ENCODE measurements around the gene PAMR1. TPM values are rescaled to one million over a fixed set of nuclear protein-coding genes. Genes with fewer than 3 reads are reported as not detected.

The PAMR1 gene
- total RNA-seq, 1 donor from 2014 or later: 0.21 TPM

- TF ChIP-seq, protein P1, sequence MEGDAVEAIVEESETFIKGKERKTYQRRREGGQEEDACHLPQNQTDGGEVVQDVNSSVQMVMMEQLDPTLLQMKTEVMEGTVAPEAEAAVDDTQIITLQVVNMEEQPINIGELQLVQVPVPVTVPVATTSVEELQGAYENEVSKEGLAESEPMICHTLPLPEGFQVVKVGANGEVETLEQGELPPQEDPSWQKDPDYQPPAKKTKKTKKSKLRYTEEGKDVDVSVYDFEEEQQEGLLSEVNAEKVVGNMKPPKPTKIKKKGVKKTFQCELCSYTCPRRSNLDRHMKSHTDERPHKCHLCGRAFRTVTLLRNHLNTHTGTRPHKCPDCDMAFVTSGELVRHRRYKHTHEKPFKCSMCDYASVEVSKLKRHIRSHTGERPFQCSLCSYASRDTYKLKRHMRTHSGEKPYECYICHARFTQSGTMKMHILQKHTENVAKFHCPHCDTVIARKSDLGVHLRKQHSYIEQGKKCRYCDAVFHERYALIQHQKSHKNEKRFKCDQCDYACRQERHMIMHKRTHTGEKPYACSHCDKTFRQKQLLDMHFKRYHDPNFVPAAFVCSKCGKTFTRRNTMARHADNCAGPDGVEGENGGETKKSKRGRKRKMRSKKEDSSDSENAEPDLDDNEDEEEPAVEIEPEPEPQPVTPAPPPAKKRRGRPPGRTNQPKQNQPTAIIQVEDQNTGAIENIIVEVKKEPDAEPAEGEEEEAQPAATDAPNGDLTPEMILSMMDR (conservative IDR thresholded peaks at IDR 0.05): no peak
- H3K4me1 Mint-ChIP-seq: no peaks in the 10 kb centered on the region
- no peak for DNase-seq (ENCODE audit: low read depth, low spot score)
- H3K27ac Mint-ChIP-seq (ENCODE audit: unreplicated experiment): no peak overlapping the region
- H3K9me3 Mint-ChIP-seq: no peaks in the 10 kb centered on the region
- peaks cover 10% of the 10 kb centered on the region for H3K27me3 Mint-ChIP-seq (ENCODE audit: low read depth)
- no peaks in the 10 kb centered on the region for H3K36me3 Mint-ChIP-seq (ENCODE audit: low read depth)
- no peak overlapping the region for H3K4me3 Mint-ChIP-seq
These were observed 38.8 kb upstream of the PAMR1 start for GRCh38 chr11:35564245-35564595.

GRCh38 chr11:35563484-35564244 lies 38.2 kb upstream of the PAMR1 start:
- DNase-seq (ENCODE audit: low read depth, low spot score): no peak
- Mint-ChIP-seq H3K36me3 (ENCODE audit: low read depth) (no peaks in the 10 kb centered on the region), H3K4me1 (no peaks in the 10 kb centered on the region)

DNA sequence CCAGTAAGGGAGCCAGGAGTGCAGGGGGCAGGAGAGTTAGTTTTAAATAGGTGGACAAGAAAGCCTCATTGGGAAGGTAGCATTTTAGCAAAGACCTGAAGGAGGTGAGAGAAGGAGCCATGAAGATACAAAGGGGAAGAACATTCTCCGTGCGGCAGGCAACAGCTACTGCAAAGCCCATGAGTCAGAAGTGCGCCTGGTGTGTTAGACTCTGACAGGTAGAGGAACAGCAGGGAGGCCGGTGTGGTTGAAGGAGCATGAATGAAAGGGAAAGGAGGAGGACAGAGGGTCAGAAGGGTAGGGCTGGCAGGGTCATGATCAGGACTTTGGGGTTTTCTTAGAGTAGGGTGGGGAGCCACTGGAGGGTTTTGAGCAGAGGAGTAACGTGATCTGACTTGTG lies 34.5 kb upstream of the PAMR1 start:
- DNase-seq (ENCODE audit: low read depth, low spot score): no peak
- no peak overlapping the region for H3K4me3 Mint-ChIP-seq
- no peaks in the 10 kb centered on the region for H3K36me3 Mint-ChIP-seq (ENCODE audit: low read depth)
- peaks cover 2% of the 10 kb centered on the region for H3K9me3 Mint-ChIP-seq
- H3K27ac Mint-ChIP-seq (ENCODE audit: unreplicated experiment): no peak overlapping the region
- no peaks in the 10 kb centered on the region for H3K4me1 Mint-ChIP-seq
- H3K27me3 Mint-ChIP-seq (ENCODE audit: low read depth): peaks cover 4% of the 10 kb centered on the region
- TF ChIP-seq, protein P1 (conservative IDR thresholded peaks at IDR 0.05): no peak

More at GRCh38 chr11:35563484-35564244, 38.2 kb upstream of the PAMR1 start:
- Mint-ChIP-seq H3K4me3 (no peak overlapping the region), H3K9me3 (no peaks in the 10 kb centered on the region), H3K27me3 (ENCODE audit: low read depth) (peaks cover 8% of the 10 kb centered on the region), H3K27ac (ENCODE audit: unreplicated experiment) (no peak overlapping the region)
- TF ChIP-seq, protein P1 (conservative IDR thresholded peaks at IDR 0.05): no peak

DNA sequence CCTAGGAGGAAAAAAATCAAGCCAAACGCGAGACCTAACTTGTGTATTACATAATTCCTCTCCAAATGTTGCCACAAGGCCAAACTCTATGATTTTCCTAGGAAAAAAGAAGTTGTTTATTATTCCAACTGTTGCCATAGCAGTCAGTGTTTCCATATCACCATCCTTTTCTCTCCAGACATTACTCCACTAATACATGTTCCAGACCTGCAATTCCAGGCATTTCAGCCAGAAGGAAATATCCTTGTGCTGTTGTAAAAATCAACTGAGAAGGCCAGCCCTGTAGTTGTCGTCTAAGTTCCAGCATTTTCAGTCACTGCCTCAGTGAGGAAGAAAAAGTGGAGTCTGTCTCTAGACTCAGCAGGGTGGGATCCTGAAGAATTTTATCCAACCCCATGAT lies 33.1 kb upstream of the PAMR1 start:
- Mint-ChIP-seq H3K9me3 (peaks cover 2% of the 10 kb centered on the region), H3K27ac (ENCODE audit: unreplicated experiment) (no peak overlapping the region), H3K27me3 (ENCODE audit: low read depth) (peaks cover 4% of the 10 kb centered on the region), H3K4me1 (no peaks in the 10 kb centered on the region), H3K4me3 (no peak overlapping the region), H3K36me3 (ENCODE audit: low read depth) (no peaks in the 10 kb centered on the region)
- no peak for DNase-seq (ENCODE audit: low read depth, low spot score)
- TF ChIP-seq, protein P1 (conservative IDR thresholded peaks at IDR 0.05): no peak

DNA sequence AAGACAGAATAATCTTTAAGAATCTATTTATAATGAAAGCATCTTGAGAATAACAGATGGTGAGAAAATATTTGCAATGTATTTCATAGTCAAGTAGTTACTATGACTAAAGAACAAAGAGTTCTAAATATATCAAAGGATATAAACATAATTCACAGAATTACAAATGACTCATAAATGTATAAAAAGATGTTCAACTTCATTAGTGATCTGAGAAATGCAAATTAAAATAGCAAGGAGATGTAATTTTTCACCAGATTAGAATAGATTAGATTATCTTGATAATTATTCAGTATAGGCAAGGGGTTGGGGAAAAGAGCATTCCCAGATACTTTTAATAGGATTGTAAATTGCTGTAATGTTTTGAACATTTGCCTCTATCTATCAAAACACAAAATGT lies 30.1 kb upstream of the PAMR1 start:
- no peak for DNase-seq (ENCODE audit: low read depth, low spot score)
- peaks cover 2% of the 10 kb centered on the region for H3K9me3 Mint-ChIP-seq
- H3K27me3 Mint-ChIP-seq (ENCODE audit: low read depth): peaks cover 2% of the 10 kb centered on the region
- H3K27ac Mint-ChIP-seq (ENCODE audit: unreplicated experiment): no peak overlapping the region
- TF ChIP-seq, protein P1 (conservative IDR thresholded peaks at IDR 0.05): no peak
- H3K36me3 Mint-ChIP-seq (ENCODE audit: low read depth): no peaks in the 10 kb centered on the region
- no peaks in the 10 kb centered on the region for H3K4me1 Mint-ChIP-seq
- no peak overlapping the region for H3K4me3 Mint-ChIP-seq

All from neural crest cell (in vitro differentiated cells).